Esophagus squamous epithelium (tissue), 4 donors: ENCODE data around the gene NLGN3.

Experiments
- POLR2A ChIP-seq, 4 donors: fragments of 450-650 bp; IDR thresholded peaks; one replicate each; pipeline ENCODE4 v1.6.1; 2017; ENCODE audit warnings: antibody characterized with exemption in 4 of 4, mild to moderate bottlenecking in 4 of 4, moderate library complexity in 3 of 4
- TF ChIP-seq, protein P1 (sequence below), 6 experiments: fragments of 450-650 bp in 4 of 6; fragments of 200-600 bp in 2 of 6; sonication (generic) in 2 of 6; IDR thresholded peaks; one replicate each; pipeline ENCODE4 v1.5.1; 2016 to 2019; ENCODE audit warnings: antibody characterized with exemption in 6 of 6, mild to moderate bottlenecking in 4 of 6, moderate library complexity in 4 of 6

DNA sequence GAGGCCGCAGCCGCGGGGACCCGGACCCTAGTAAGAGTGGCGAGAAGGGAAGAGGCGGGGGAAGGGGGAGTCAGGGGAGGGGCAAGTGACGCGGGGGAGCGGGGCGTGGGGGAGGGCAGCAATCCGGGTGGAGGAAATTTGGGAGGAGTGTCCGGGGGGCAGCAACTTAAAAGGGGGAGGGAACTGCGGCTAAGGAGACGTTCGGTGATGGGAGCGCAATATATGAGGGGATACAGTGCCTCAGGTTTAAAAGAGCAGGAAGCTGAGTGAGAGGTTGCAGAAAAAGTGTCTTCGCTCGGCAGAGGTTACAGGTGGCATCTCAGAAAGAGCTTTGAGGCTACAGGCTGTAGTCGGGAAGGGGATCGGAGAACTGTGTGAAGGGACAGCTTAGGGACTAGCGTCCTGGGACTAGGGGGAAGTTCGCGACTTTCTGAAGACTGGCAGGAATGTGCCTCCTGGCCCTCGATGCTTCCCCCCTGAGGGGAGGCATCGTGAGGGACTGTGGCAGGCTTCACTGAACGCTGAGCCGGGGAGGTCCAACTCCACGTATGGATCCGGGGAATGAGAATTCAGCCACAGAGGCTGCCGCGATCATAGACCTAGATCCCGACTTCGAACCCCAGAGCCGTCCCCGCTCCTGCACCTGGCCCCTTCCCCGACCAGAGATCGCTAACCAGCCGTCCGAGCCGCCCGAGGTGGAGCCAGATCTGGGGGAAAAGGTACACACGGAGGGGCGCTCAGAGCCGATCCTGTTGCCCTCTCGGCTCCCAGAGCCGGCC, 48.5 kb upstream of the NLGN3 start:
- TF ChIP-seq, protein P1, sequence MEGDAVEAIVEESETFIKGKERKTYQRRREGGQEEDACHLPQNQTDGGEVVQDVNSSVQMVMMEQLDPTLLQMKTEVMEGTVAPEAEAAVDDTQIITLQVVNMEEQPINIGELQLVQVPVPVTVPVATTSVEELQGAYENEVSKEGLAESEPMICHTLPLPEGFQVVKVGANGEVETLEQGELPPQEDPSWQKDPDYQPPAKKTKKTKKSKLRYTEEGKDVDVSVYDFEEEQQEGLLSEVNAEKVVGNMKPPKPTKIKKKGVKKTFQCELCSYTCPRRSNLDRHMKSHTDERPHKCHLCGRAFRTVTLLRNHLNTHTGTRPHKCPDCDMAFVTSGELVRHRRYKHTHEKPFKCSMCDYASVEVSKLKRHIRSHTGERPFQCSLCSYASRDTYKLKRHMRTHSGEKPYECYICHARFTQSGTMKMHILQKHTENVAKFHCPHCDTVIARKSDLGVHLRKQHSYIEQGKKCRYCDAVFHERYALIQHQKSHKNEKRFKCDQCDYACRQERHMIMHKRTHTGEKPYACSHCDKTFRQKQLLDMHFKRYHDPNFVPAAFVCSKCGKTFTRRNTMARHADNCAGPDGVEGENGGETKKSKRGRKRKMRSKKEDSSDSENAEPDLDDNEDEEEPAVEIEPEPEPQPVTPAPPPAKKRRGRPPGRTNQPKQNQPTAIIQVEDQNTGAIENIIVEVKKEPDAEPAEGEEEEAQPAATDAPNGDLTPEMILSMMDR (IDR thresholded peaks at IDR 0.05) = no peak
- TF ChIP-seq POLR2A (IDR thresholded peaks at IDR 0.05) = peak in 1 of 4 donors; percentile 10
